ENCODE measurements around the gene MEST.

Gene MEST

GRCh38 chr7:130454959-130455358 is 36.9 kb upstream of the MEST start:
- H3K4me3 ChIP-seq (ENCODE audit: low read length) = no peak overlapping the region
- TF ChIP-seq, protein P1, sequence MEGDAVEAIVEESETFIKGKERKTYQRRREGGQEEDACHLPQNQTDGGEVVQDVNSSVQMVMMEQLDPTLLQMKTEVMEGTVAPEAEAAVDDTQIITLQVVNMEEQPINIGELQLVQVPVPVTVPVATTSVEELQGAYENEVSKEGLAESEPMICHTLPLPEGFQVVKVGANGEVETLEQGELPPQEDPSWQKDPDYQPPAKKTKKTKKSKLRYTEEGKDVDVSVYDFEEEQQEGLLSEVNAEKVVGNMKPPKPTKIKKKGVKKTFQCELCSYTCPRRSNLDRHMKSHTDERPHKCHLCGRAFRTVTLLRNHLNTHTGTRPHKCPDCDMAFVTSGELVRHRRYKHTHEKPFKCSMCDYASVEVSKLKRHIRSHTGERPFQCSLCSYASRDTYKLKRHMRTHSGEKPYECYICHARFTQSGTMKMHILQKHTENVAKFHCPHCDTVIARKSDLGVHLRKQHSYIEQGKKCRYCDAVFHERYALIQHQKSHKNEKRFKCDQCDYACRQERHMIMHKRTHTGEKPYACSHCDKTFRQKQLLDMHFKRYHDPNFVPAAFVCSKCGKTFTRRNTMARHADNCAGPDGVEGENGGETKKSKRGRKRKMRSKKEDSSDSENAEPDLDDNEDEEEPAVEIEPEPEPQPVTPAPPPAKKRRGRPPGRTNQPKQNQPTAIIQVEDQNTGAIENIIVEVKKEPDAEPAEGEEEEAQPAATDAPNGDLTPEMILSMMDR (IDR thresholded peaks at IDR 0.05; ENCODE audit: insufficient read depth, low read depth, low read length, missing control alignments) = no peak
- no peak for DNase-seq (ENCODE audit: low read depth)

- TF ChIP-seq, protein P1 (IDR thresholded peaks at IDR 0.05; ENCODE audit: insufficient read depth, low read depth, low read length, missing control alignments) = no peak
- no peak overlapping the region for H3K4me3 ChIP-seq (ENCODE audit: low read length)
- no peak for DNase-seq (ENCODE audit: low read depth)
These were observed 33.6 kb upstream of the MEST start for GRCh38 chr7:130458257-130458656.

DNA sequence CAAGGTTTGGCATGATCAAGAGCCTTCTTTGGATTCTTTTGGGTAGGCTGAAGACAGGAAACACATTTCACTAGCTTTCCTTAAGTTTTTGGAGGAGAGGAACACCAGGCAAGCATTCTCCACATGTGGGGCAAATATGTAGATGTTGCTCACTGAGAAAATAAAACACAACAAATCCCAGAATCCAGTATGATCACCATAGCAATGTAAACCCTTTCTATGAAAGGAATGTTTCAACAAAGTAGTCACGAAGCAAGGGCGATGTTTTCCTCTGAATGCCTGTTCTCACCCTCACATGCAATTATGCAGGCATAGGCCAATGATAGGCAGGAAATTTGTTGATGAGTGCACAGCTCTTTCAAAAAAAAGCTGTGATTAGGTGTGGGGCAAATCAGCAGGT is 30.6 kb upstream of the MEST start:
- DNase-seq (ENCODE audit: low read depth) = no peak
- TF ChIP-seq, protein P1 (IDR thresholded peaks at IDR 0.05; ENCODE audit: insufficient read depth, low read depth, low read length, missing control alignments) = no peak
- H3K4me3 ChIP-seq (ENCODE audit: low read length) = no peak overlapping the region

DNA sequence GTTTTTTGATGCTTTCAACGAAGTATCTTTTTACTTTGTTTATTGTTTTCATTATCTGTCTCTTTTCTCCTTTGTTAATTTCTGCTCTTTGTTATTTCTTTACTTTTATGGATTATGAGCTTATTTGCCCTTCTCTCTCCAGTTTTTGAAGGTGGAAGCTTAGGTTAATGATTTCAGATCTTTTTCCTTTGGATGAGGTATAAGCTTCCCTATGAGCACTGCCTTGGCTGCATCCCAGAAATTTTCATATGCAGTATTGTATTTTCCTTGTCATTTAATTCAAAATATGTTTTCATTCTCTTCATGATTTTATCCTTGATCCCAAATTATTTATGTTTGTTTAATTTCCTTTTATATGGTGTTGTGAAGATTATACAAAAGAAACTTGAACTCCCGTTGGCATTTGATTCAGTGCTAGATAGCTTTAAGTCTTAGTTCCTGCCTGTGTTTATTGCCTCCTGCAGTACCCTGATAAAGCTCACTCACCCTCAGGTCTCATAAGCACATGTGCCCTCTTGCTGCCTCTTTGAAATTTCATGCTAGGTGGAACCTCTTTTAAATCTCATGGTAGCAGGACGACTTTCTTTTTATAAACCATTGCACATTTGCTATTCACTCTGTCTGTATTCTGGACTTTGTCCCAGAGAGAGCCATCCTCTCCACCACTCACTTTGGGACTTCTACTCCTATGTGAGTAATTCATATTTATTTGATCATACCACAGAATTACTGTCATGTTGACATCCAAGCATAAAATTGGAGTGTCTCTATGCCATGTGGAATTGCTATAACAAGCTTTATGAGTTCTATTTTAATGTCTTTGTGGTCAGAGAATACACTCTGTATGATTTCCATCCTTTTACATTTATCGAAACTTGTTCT is 28.1 kb upstream of the MEST start:
- no peak for DNase-seq (ENCODE audit: low read depth)
- TF ChIP-seq, protein P1 (IDR thresholded peaks at IDR 0.05; ENCODE audit: insufficient read depth, low read depth, low read length, missing control alignments) = no peak
- no peak overlapping the region for H3K4me3 ChIP-seq (ENCODE audit: low read length)

DNA sequence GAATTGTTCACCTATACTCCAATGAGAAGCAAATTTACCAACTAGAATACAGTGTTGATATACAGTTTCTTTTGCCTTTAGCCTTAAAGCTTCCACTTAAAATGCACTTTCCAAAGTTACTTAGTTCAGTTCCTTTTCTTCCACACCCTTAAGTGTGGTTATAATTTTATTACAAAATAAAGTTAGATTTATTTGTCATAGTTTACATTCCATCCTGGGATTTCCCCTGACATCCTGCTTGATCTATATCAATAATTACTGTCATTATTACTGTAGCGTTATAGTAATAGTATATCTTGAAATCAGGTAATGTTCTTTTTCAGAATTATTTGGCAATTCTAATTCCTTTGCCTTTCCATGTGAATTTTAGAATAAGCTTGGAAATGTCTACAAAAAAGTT is 23.3 kb upstream of the MEST start:
- no peak overlapping the region for H3K4me3 ChIP-seq (ENCODE audit: low read length)
- TF ChIP-seq, protein P1 (IDR thresholded peaks at IDR 0.05; ENCODE audit: insufficient read depth, low read depth, low read length, missing control alignments) = no peak
- no peak for DNase-seq (ENCODE audit: low read depth)

GRCh38 chr7:130471974-130472373 is 19.9 kb upstream of the MEST start:
- DNase-seq (ENCODE audit: low read depth) = no peak
- TF ChIP-seq, protein P1 (IDR thresholded peaks at IDR 0.05; ENCODE audit: insufficient read depth, low read depth, low read length, missing control alignments) = no peak
- no peak overlapping the region for H3K4me3 ChIP-seq (ENCODE audit: low read length)

DNA sequence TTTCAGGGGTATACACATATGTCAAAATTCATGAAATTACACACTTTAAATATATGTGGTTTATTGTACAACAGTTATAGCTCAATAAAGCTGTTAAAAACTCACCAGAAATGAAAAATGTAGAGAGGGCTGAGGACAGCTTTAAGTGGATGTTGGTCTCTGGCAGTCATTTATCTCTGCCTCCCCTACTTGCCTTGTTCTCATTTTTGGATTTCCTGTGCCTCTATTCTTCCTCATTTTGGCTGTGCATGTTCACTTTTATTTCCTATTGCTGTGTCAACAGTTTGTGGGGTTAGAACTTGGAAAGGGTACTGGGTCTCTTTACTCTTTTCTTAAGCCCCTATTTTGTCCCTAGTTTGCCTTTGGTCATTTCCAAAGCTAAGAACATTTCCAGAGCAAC is 18.6 kb upstream of the MEST start:
- DNase-seq (ENCODE audit: low read depth) = no peak
- TF ChIP-seq, protein P1 (IDR thresholded peaks at IDR 0.05; ENCODE audit: insufficient read depth, low read depth, low read length, missing control alignments) = no peak
- H3K4me3 ChIP-seq (ENCODE audit: low read length) = no peak overlapping the region

Measured in epithelial cell of esophagus (primary cell).